H1 (cell line): ENCODE results near the gene WASF1.

ENCODE experiments used
- CHD1 ChIP-seq: IDR thresholded peaks from 2 replicates; pipeline ENCODE4 v1.6.1; 2012; ENCODE audit warnings: low read depth, low read length, improper control_type of control experiment
- KDM5A ChIP-seq: fragments of 200-600 bp; IDR thresholded peaks from 2 replicates; pipeline ENCODE4 v1.7.1; 2012; ENCODE audit warnings: mild to moderate bottlenecking, low read length, inconsistent platforms, mixed read lengths

DNA sequence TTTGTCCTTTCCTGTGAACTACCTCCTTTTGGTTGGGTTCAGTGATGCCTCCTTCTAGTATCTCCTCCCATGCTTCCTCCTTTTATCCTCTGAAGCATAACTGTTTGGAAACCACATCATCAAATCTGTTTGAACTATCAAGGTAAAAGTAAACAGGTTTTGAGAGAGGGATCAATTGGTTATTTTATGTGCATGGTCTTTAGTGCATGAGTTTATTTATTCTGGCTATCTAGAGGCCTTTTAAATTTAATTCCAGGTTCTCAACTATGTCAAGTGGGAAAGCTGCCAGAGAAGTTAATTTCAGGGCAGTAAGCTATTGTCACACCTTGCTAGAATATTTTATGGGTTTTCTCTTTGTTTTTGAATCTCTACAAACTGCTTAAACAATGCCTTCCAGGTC is 54.1 kb downstream of the WASF1 start:
- TF ChIP-seq CHD1, result no peak
- no peak for TF ChIP-seq KDM5A
